Measurements from ENCODE around the gene PSMA2. TPM values are rescaled to one million over a fixed set of nuclear protein-coding genes. Genes with fewer than 3 reads are reported as not detected.

The PSMA2 gene
- total and polyA plus RNA-seq, 4 donors = 24.8 to 221 (median 73.8) TPM

- TF ChIP-seq GABPA (IDR thresholded peaks at IDR 0.05 in 1 of 2, conservative IDR thresholded peaks at IDR 0.05 in 1 of 2) (no peak), EGR1 (IDR thresholded peaks at IDR 0.05; ENCODE audit: low read depth in 2 of 2) (no peak), TAF1 (conservative IDR thresholded peaks at IDR 0.05) (no peak), SP1 (IDR thresholded peaks at IDR 0.05) (no peak), RXRA (IDR thresholded peaks at IDR 0.05) (no peak), HNF4G (IDR thresholded peaks at IDR 0.05) (no peak)
- TF ChIP-seq, protein P1, sequence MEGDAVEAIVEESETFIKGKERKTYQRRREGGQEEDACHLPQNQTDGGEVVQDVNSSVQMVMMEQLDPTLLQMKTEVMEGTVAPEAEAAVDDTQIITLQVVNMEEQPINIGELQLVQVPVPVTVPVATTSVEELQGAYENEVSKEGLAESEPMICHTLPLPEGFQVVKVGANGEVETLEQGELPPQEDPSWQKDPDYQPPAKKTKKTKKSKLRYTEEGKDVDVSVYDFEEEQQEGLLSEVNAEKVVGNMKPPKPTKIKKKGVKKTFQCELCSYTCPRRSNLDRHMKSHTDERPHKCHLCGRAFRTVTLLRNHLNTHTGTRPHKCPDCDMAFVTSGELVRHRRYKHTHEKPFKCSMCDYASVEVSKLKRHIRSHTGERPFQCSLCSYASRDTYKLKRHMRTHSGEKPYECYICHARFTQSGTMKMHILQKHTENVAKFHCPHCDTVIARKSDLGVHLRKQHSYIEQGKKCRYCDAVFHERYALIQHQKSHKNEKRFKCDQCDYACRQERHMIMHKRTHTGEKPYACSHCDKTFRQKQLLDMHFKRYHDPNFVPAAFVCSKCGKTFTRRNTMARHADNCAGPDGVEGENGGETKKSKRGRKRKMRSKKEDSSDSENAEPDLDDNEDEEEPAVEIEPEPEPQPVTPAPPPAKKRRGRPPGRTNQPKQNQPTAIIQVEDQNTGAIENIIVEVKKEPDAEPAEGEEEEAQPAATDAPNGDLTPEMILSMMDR (IDR thresholded peaks at IDR 0.05; ENCODE audit: low read depth, low read length, missing input control) = no peak
- no peaks in the 10 kb centered on the region for H3K36me3 ChIP-seq (ENCODE audit: control insufficient read depth in 4 of 4, insufficient read depth in 3 of 4, low read depth in 1 of 4, low read length in 3 of 4)
- H3K4me3 ChIP-seq (ENCODE audit: low read depth in 1 of 3, low read length in 3 of 3) = no peak overlapping the region
- H3K27ac ChIP-seq (ENCODE audit: low read depth in 1 of 2, low read length in 2 of 2) = no peak overlapping the region
- H3K27me3 ChIP-seq (ENCODE audit: control insufficient read depth in 4 of 4, insufficient read depth in 4 of 4, low read length in 3 of 4) = no peaks in the 10 kb centered on the region
- WGBS = 62% methylated on average over 2 of the region's 2 CpGs
- no peak overlapping the region for H3K9ac ChIP-seq (ENCODE audit: low read depth in 1 of 2, low read length in 2 of 2)
- H3K4me1 ChIP-seq (ENCODE audit: control insufficient read depth in 4 of 4, insufficient read depth in 4 of 4, low read length in 3 of 4) = no peaks in the 10 kb centered on the region
- H3K9me3 ChIP-seq (ENCODE audit: control insufficient read depth in 4 of 4, low read length in 3 of 4) = no peaks in the 10 kb centered on the region
- DNase-seq (ENCODE audit: low spot score) = no peak
Measured at GRCh38 chr7:42961170-42961569, 29.2 kb upstream of the PSMA2 start.

- WGBS = 64% methylated on average over 2 of the region's 2 CpGs
Measured at GRCh38 chr7:42960762-42961161, 28.8 kb upstream of the PSMA2 start.

More at GRCh38 chr7:42960762-42961161, 28.8 kb upstream of the PSMA2 start:
- no peak overlapping the region for H3K4me3 ChIP-seq (ENCODE audit: low read depth in 1 of 3, low read length in 3 of 3)
- no peak for DNase-seq (ENCODE audit: low spot score)
- no peaks in the 10 kb centered on the region for H3K36me3 ChIP-seq (ENCODE audit: control insufficient read depth in 4 of 4, insufficient read depth in 3 of 4, low read depth in 1 of 4, low read length in 3 of 4)
- H3K9me3 ChIP-seq (ENCODE audit: control insufficient read depth in 4 of 4, low read length in 3 of 4) = no peaks in the 10 kb centered on the region
- no peak overlapping the region for H3K27ac ChIP-seq (ENCODE audit: low read depth in 1 of 2, low read length in 2 of 2)
- no peak for TF ChIP-seq GABPA (IDR thresholded peaks at IDR 0.05 in 1 of 2, conservative IDR thresholded peaks at IDR 0.05 in 1 of 2)
- TF ChIP-seq REST (IDR thresholded peaks at IDR 0.05) = no peak
- TF ChIP-seq SP1 (IDR thresholded peaks at IDR 0.05) = no peak
- TF ChIP-seq NR2F2 (IDR thresholded peaks at IDR 0.05) = no peak
- TF ChIP-seq TAF1 (conservative IDR thresholded peaks at IDR 0.05) = no peak
- no peak for TF ChIP-seq ZBTB33 (IDR thresholded peaks at IDR 0.05)
- TF ChIP-seq JUND (IDR thresholded peaks at IDR 0.05) = no peak
- no peaks in the 10 kb centered on the region for H3K27me3 ChIP-seq (ENCODE audit: control insufficient read depth in 4 of 4, insufficient read depth in 4 of 4, low read length in 3 of 4)
- H3K9ac ChIP-seq (ENCODE audit: low read depth in 1 of 2, low read length in 2 of 2) = no peak overlapping the region
- no peaks in the 10 kb centered on the region for H3K4me1 ChIP-seq (ENCODE audit: control insufficient read depth in 4 of 4, insufficient read depth in 4 of 4, low read length in 3 of 4)
